GM23338 (cell line): ENCODE measurements around the gene CDC26. TPM values are rescaled to one million over a fixed set of nuclear protein-coding genes. Genes with fewer than 3 reads are reported as not detected.

Experiments
- ATAC-seq: fragments of 200-7000 bp; cut with Tn5 transposase; 3 replicates; pipeline ENCODE4 v1.9.1; 2020
- DNase-seq: peaks from one replicate; pipeline ENCODE4 v3.0.0-alpha.2; 2015; ENCODE audit warnings: low spot score
- H2AFZ ChIP-seq: fragments of 200-600 bp; sonication (generic); 2 replicates; pipeline ENCODE4 v1.8.0; 2016; ENCODE audit warnings: antibody characterized with exemption, mild to moderate bottlenecking, moderate library complexity
- H3F3A ChIP-seq: fragments of 200-600 bp; sonication (generic); replicated peaks from 2 replicates; pipeline ENCODE4 v1.8.0; 2017; ENCODE audit warnings: antibody characterized with exemption, mixed run types, low read depth
- H3K27ac ChIP-seq: fragments of 200-600 bp; sonication (generic); 2 replicates; pipeline ENCODE4 v1.6.1; 2016; ENCODE audit warnings: low read depth
- H3K27me3 ChIP-seq: fragments of 200-600 bp; sonication (generic); 2 replicates; pipeline ENCODE4 v1.8.0; 2016; ENCODE audit warnings: mild to moderate bottlenecking, mixed run types, moderate library complexity; ENCODE audit not compliant: insufficient read depth
- H3K36me3 ChIP-seq: fragments of 200-600 bp; sonication (generic); 2 replicates; pipeline ENCODE4 v1.8.0; 2016; ENCODE audit warnings: mild to moderate bottlenecking; ENCODE audit not compliant: insufficient read depth
- H3K4me1 ChIP-seq: fragments of 200-600 bp; sonication (generic); 2 replicates; pipeline ENCODE4 v1.8.0; 2016; ENCODE audit warnings: mild to moderate bottlenecking, moderate library complexity; ENCODE audit not compliant: insufficient read depth
- H3K4me2 ChIP-seq: fragments of 200-600 bp; sonication (generic); 2 replicates; pipeline ENCODE4 v1.7.1; 2017; ENCODE audit warnings: mixed run types
- H3K4me3 ChIP-seq: fragments of 200-600 bp; sonication (generic); 2 replicates; pipeline ENCODE4 v1.6.1; 2016; ENCODE audit warnings: mixed run types
- H3K79me2 ChIP-seq: fragments of 200-600 bp; sonication (generic); replicated peaks from 2 replicates; pipeline ENCODE4 v1.8.0; 2017; ENCODE audit warnings: mild to moderate bottlenecking; ENCODE audit not compliant: insufficient read depth
- H3K9me2 ChIP-seq: fragments of 200-600 bp; sonication (generic); 2 replicates; pipeline ENCODE4 v1.8.0; 2017; ENCODE audit not compliant: insufficient read depth
- H4K20me1 ChIP-seq: fragments of 200-600 bp; sonication (generic); replicated peaks from 2 replicates; pipeline ENCODE4 v1.8.0; 2017; ENCODE audit warnings: mild to moderate bottlenecking; ENCODE audit not compliant: insufficient read depth
- H3K27ac Mint-ChIP-seq: 2 replicates; pipeline ENCODE4 v1.8.0; 2020; ENCODE audit warnings: inconsistent platforms, mild to moderate bottlenecking, moderate library complexity, mixed read lengths
- H3K27me3 Mint-ChIP-seq: 3 replicates; pipeline ENCODE4 v1.8.0; 2022; ENCODE audit warnings: low read depth, mild to moderate bottlenecking, moderate library complexity, mixed read lengths, inconsistent platforms; ENCODE audit not compliant: insufficient read depth, poor library complexity
- H3K36me3 Mint-ChIP-seq: 3 replicates; pipeline ENCODE4 v1.8.0; 2021; ENCODE audit warnings: low read depth, mild to moderate bottlenecking, inconsistent platforms, moderate library complexity, mixed read lengths
- H3K4me1 Mint-ChIP-seq: 3 replicates; pipeline ENCODE4 v1.8.0; 2020; ENCODE audit warnings: mild to moderate bottlenecking, inconsistent platforms, mixed read lengths
- H3K4me3 Mint-ChIP-seq: 3 replicates; pipeline ENCODE4 v1.8.0; 2021; ENCODE audit warnings: moderate library complexity, mild to moderate bottlenecking, inconsistent platforms, mixed read lengths
- H3K9me3 Mint-ChIP-seq: 3 replicates; pipeline ENCODE4 v1.8.0; 2020; ENCODE audit warnings: moderate library complexity, mild to moderate bottlenecking, inconsistent platforms, mixed read lengths
- CREB1 ChIP-seq: fragments of 250-450 bp; sonication (Bioruptor Pico); IDR thresholded peaks from 2 replicates; pipeline ENCODE4 v1.5.0; 2020; ENCODE audit warnings: low read depth, mild to moderate bottlenecking, moderate library complexity
- CTCF ChIP-seq, 2 experiments: fragments of 200-600 bp in 1 of 2; sonication (generic) in 1 of 2; conservative IDR thresholded peaks; 2 replicates each; pipeline versions ENCODE4 v1.5.1 to v1.6.1; 2016 to 2017; ENCODE audit warnings: antibody characterized with exemption in 2 of 2, low read depth in 2 of 2, mild to moderate bottlenecking in 2 of 2, moderate library complexity in 1 of 2
- ETS1 ChIP-seq: IDR thresholded peaks from 2 replicates; pipeline ENCODE4 v1.6.1; 2016; ENCODE audit warnings: antibody characterized with exemption
- EZH2 ChIP-seq: fragments of 200-600 bp; sonication (generic); IDR thresholded peaks from one replicate; pipeline ENCODE4 v1.8.0; 2017; ENCODE audit warnings: antibody characterized with exemption, mild to moderate bottlenecking, low read depth; ENCODE audit not compliant: unreplicated experiment
- EZH2phosphoT487 ChIP-seq: fragments of 200-600 bp; sonication (generic); IDR thresholded peaks from one replicate; pipeline ENCODE4 v1.8.1; 2018; ENCODE audit warnings: antibody characterized with exemption; ENCODE audit not compliant: unreplicated experiment
- JUNB ChIP-seq: IDR thresholded peaks from one replicate; pipeline ENCODE4 v1.6.1; 2016; ENCODE audit warnings: antibody characterized with exemption; ENCODE audit not compliant: unreplicated experiment
- NANOG ChIP-seq: IDR thresholded peaks from 2 replicates; pipeline ENCODE4 v1.6.1; 2016; ENCODE audit warnings: antibody characterized with exemption, borderline replicate concordance
- POLR2AphosphoS5 ChIP-seq: IDR thresholded peaks from 2 replicates; pipeline ENCODE4 v1.6.1; 2016; ENCODE audit warnings: antibody characterized with exemption, low read depth
- REST ChIP-seq: IDR thresholded peaks from one replicate; pipeline ENCODE4 v1.6.1; 2018; ENCODE audit warnings: antibody characterized with exemption; ENCODE audit not compliant: unreplicated experiment
- STAT1 ChIP-seq: IDR thresholded peaks from one replicate; pipeline ENCODE4 v1.6.1; 2016; ENCODE audit warnings: antibody characterized with exemption; ENCODE audit not compliant: unreplicated experiment
- ZNF114 ChIP-seq: fragments of 250-450 bp; sonication (Bioruptor Pico); IDR thresholded peaks from 2 replicates; pipeline ENCODE4 v1.5.0; 2020; ENCODE audit warnings: mild to moderate bottlenecking, moderate library complexity
- ZNF331 ChIP-seq: fragments of 250-450 bp; sonication (Bioruptor Pico); IDR thresholded peaks from 2 replicates; pipeline ENCODE4 v1.5.0; 2020; ENCODE audit warnings: low read depth, mild to moderate bottlenecking, moderate library complexity
- polyA plus RNA-seq: library from polyadenylated mRNA; unstranded; fragments of >200 nt; fragmentation: Nextera tagmentation; extraction: Ambion mirVana; gene quantifications from 2 replicates; pipeline ENCODE4 v1.2.1, GENCODE V29; 2016
- total RNA-seq: library from RNA; depleted of rRNA; stranded (reverse); fragments of >200 nt; shearing (Covaris generic); gene quantifications from 2 replicates; pipeline ENCODE4 v1.2.3, GENCODE V29; 2014

The CDC26 gene
- total and polyA plus RNA-seq, 2 experiments from 2014 or later: 34.9 to 112 TPM

- H3K36me3 ChIP-seq: no peaks in the 10 kb centered on the region
- no peak overlapping the region for H3K4me3 Mint-ChIP-seq
- no peaks in the 10 kb centered on the region for H3K9me3 Mint-ChIP-seq
- ATAC-seq (no peak), DNase-seq (no peak)
- H3K4me1 ChIP-seq: no peaks in the 10 kb centered on the region
- H3K79me2 ChIP-seq: no peaks in the 10 kb centered on the region
- no peaks in the 10 kb centered on the region for H3K9me2 ChIP-seq
- H2AFZ ChIP-seq: no peak overlapping the region
- H4K20me1 ChIP-seq: peaks cover 22% of the 10 kb centered on the region
- H3K4me2 ChIP-seq: no peak overlapping the region
- H3K27ac Mint-ChIP-seq: no peak overlapping the region
- H3K27me3 Mint-ChIP-seq: no peaks in the 10 kb centered on the region
- no peaks in the 10 kb centered on the region; the same call in 2 of the 3 replicates for H3K4me1 Mint-ChIP-seq
- no peaks in the 10 kb centered on the region for H3K36me3 Mint-ChIP-seq
- H3F3A ChIP-seq: no peaks in the 10 kb centered on the region
- no peaks in the 10 kb centered on the region for H3K27me3 ChIP-seq
- no peak overlapping the region for H3K27ac ChIP-seq
- H3K4me3 ChIP-seq: no peak overlapping the region
- no peak for TF ChIP-seq POLR2AphosphoS5
- TF ChIP-seq STAT1: no peak
- TF ChIP-seq ZNF114: no peak
- TF ChIP-seq ZNF331 (CRISPR knock-in tag): no peak
- TF ChIP-seq EZH2: no peak
- TF ChIP-seq EZH2phosphoT487: no peak
- TF ChIP-seq ETS1: no peak
These were observed 34.2 kb downstream of the CDC26 start for GRCh38 chr9:113241161-113241560.

- no peaks in the 10 kb centered on the region for H3K4me1 Mint-ChIP-seq
- no peak overlapping the region; the same call in 1 of the 2 replicates for H3K27ac Mint-ChIP-seq
- TF ChIP-seq POLR2AphosphoS5: no peak
- TF ChIP-seq CTCF (conservative IDR thresholded peaks at IDR 0.05; ENCODE audit: low read depth in 2 of 2): no peak
- TF ChIP-seq NANOG: no peak
- no peak for TF ChIP-seq EZH2
- no peak for TF ChIP-seq ZNF331 (CRISPR knock-in tag)
- no peak for TF ChIP-seq REST
- TF ChIP-seq EZH2phosphoT487: no peak
- TF ChIP-seq JUNB: no peak
- TF ChIP-seq ZNF114: no peak
- TF ChIP-seq ETS1: no peak
- TF ChIP-seq STAT1: no peak
- TF ChIP-seq CREB1 (CRISPR knock-in tag): no peak
These were observed 36.5 kb downstream of the CDC26 start for GRCh38 chr9:113238859-113239232.

More at GRCh38 chr9:113238859-113239232, 36.5 kb downstream of the CDC26 start:
- no peaks in the 10 kb centered on the region for H3F3A ChIP-seq
- no peaks in the 10 kb centered on the region for H3K36me3 Mint-ChIP-seq
- no peaks in the 10 kb centered on the region for H3K79me2 ChIP-seq
- H3K27me3 ChIP-seq: no peaks in the 10 kb centered on the region
- peaks cover 18% of the 10 kb centered on the region for H4K20me1 ChIP-seq
- H3K27me3 Mint-ChIP-seq: peaks cover 2% of the 10 kb centered on the region
- H2AFZ ChIP-seq: no peak overlapping the region
- DNase-seq: no peak
- H3K9me2 ChIP-seq: no peaks in the 10 kb centered on the region
- H3K9me3 Mint-ChIP-seq: no peaks in the 10 kb centered on the region
- H3K4me2 ChIP-seq: no peak overlapping the region
- H3K4me1 ChIP-seq: no peaks in the 10 kb centered on the region
- no peak overlapping the region for H3K4me3 ChIP-seq
- H3K36me3 ChIP-seq: no peaks in the 10 kb centered on the region
- no peak for ATAC-seq
- H3K27ac ChIP-seq: no peak overlapping the region
- no peak overlapping the region for H3K4me3 Mint-ChIP-seq
